Measurements from ENCODE around the gene RNF40.

The RNF40 gene

DNA sequence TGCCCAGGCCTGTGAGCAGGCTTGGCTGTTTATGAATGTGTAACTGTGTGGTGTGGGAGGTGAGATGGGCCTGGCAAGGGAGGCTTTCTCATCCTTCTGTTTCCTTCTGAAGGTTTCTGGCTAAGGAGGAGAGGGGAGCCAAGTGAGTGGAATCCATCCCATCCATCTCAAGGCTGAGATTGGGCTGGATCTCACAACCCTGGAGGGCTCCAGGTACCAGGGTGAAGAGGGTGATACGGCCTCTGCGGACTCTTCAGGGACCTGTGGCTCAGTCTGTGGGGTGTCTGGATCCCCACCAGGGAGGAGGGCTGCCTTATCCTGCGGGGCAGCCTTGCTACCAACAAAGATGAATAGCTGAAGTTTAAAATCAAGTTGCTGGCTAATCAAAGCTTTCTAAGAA, 17.9 kb downstream of the RNF40 start:
- peaks cover 19% of the 10 kb centered on the region for H3K36me3 ChIP-seq (ENCODE audit: control insufficient read depth, low read length)
- TF ChIP-seq, protein P1, sequence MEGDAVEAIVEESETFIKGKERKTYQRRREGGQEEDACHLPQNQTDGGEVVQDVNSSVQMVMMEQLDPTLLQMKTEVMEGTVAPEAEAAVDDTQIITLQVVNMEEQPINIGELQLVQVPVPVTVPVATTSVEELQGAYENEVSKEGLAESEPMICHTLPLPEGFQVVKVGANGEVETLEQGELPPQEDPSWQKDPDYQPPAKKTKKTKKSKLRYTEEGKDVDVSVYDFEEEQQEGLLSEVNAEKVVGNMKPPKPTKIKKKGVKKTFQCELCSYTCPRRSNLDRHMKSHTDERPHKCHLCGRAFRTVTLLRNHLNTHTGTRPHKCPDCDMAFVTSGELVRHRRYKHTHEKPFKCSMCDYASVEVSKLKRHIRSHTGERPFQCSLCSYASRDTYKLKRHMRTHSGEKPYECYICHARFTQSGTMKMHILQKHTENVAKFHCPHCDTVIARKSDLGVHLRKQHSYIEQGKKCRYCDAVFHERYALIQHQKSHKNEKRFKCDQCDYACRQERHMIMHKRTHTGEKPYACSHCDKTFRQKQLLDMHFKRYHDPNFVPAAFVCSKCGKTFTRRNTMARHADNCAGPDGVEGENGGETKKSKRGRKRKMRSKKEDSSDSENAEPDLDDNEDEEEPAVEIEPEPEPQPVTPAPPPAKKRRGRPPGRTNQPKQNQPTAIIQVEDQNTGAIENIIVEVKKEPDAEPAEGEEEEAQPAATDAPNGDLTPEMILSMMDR (IDR thresholded peaks at IDR 0.05; ENCODE audit: low read depth, low read length, poor library complexity, severe bottlenecking): no peak
- no peak for TF ChIP-seq EZH2phosphoT487 (IDR thresholded peaks at IDR 0.05; ENCODE audit: borderline replicate concordance, low read length)
- H3K4me3 ChIP-seq (ENCODE audit: low read length): no peak overlapping the region

DNA sequence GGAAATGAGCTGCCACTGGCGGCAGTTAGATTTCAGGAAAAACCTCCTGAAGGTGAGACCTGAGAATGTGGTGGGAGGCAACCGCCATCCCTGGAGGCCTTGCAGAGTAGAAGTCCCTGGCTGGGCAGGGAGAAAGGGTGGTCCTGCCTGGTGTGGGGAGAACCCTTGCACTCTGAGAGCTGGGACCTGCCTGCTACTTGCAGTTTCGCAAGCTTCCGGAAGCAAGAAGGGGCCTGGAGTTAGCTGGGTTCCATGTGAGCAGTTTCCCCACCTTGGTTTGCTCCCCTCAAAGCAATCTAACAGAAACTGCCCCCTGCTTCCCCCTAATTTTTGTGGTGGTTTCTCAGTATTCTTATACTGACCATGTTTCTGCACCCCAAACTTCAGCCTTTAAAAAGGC, 18.4 kb downstream of the RNF40 start:
- Histone ChIP-seq H3K36me3 (ENCODE audit: control insufficient read depth, low read length) (peaks cover 19% of the 10 kb centered on the region), H3K4me3 (ENCODE audit: low read length) (no peak overlapping the region), H3K4me2 (ENCODE audit: low read length) (no peak overlapping the region), H3K9me2 (replicated peaks; ENCODE audit: control insufficient read depth, low read length) (no peaks in the 10 kb centered on the region), H3K9me3 (ENCODE audit: control insufficient read depth, insufficient read depth, low read length) (no peaks in the 10 kb centered on the region), H4K20me1 (ENCODE audit: control insufficient read depth, insufficient read depth, low read depth, low read length) (no peaks in the 10 kb centered on the region), H3K27me3 (ENCODE audit: control insufficient read depth, low read length) (no peaks in the 10 kb centered on the region), H3K4me1 (ENCODE audit: control insufficient read depth, low read length) (peaks cover 16% of the 10 kb centered on the region), H3K79me2 (ENCODE audit: control insufficient read depth, low read length) (peaks cover 19% of the 10 kb centered on the region), H3F3A (ENCODE audit: control insufficient read depth, insufficient read depth) (no peaks in the 10 kb centered on the region), H3K27ac (ENCODE audit: low read depth, low read length) (no peak overlapping the region)
- no peak for TF ChIP-seq EZH2phosphoT487 (IDR thresholded peaks at IDR 0.05; ENCODE audit: borderline replicate concordance, low read length)

More for the DNA sequence above, 17.9 kb downstream of the RNF40 start:
- H3K9me3 ChIP-seq (ENCODE audit: control insufficient read depth, insufficient read depth, low read length): no peaks in the 10 kb centered on the region
- no peaks in the 10 kb centered on the region for H3K9me2 ChIP-seq (replicated peaks; ENCODE audit: control insufficient read depth, low read length)
- peaks cover 14% of the 10 kb centered on the region for H3K4me1 ChIP-seq (ENCODE audit: control insufficient read depth, low read length)
- H3K27ac ChIP-seq (ENCODE audit: low read depth, low read length): no peak overlapping the region
- H3K79me2 ChIP-seq (ENCODE audit: control insufficient read depth, low read length): peaks cover 15% of the 10 kb centered on the region
- H3K4me2 ChIP-seq (ENCODE audit: low read length): no peak overlapping the region
- no peaks in the 10 kb centered on the region for H4K20me1 ChIP-seq (ENCODE audit: control insufficient read depth, insufficient read depth, low read depth, low read length)
- no peaks in the 10 kb centered on the region for H3F3A ChIP-seq (ENCODE audit: control insufficient read depth, insufficient read depth)
- no peaks in the 10 kb centered on the region for H3K27me3 ChIP-seq (ENCODE audit: control insufficient read depth, low read length)

DNA sequence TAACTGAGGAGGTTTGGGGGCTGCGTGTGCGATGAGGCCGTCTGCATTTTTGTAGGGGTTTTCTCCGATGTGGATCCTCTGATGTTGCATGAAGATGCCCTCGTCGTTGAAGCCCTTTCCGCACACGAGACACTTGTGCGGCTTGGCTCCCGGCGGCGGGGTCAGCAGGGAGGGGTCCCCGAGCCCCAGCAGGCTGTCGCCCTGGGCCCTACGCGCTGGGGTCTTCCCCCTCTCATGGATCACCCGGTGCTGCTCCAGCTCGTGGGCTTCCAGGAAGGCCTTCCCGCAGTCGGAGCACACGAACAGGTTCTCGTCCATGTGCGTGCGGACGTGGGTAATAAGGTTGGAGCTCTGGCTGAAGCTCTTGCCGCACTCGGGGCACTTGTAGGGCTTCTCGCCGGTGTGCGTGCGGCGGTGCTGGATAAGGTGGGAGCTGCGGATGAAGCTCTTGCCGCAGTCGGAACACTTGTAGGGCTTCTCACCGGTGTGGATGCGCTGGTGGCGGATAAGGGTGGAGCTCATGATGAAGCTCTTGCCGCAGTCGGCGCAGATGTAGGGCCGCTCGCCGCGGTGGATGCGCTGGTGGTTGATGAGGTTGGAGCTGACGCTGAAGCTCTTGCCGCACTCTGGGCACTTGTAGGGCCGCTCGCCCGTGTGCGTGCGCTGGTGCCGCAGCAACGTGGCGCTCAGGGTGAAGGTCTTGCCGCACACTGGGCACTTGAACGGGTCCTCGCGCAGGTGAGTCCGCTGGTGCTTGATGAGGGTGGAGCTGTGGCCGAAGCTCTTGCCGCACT, 20.6 kb downstream of the RNF40 start:
- Histone ChIP-seq H3K9me2 (replicated peaks; ENCODE audit: control insufficient read depth, low read length) (no peaks in the 10 kb centered on the region), H3K4me3 (ENCODE audit: low read length) (no peak overlapping the region), H3K36me3 (ENCODE audit: control insufficient read depth, low read length) (peaks cover 15% of the 10 kb centered on the region), H3K9me3 (ENCODE audit: control insufficient read depth, insufficient read depth, low read length) (no peaks in the 10 kb centered on the region), H3K4me1 (ENCODE audit: control insufficient read depth, low read length) (peaks cover 16% of the 10 kb centered on the region), H3K4me2 (ENCODE audit: low read length) (no peak overlapping the region), H4K20me1 (ENCODE audit: control insufficient read depth, insufficient read depth, low read depth, low read length) (no peaks in the 10 kb centered on the region), H3K27me3 (ENCODE audit: control insufficient read depth, low read length) (no peaks in the 10 kb centered on the region), H3K79me2 (ENCODE audit: control insufficient read depth, low read length) (peaks cover 21% of the 10 kb centered on the region), H3K27ac (ENCODE audit: low read depth, low read length) (no peak overlapping the region), H3F3A (ENCODE audit: control insufficient read depth, insufficient read depth) (no peaks in the 10 kb centered on the region)
- TF ChIP-seq EZH2phosphoT487 (IDR thresholded peaks at IDR 0.05; ENCODE audit: borderline replicate concordance, low read length): no peak
- TF ChIP-seq, protein P1 (IDR thresholded peaks at IDR 0.05; ENCODE audit: low read depth, low read length, poor library complexity, severe bottlenecking): no peak
